Airway epithelial cell (primary cell): ENCODE results near the gene ISYNA1. TPM values are rescaled to one million over a fixed set of nuclear protein-coding genes. Genes with fewer than 3 reads are reported as not detected.

Experiments used
- total RNA-seq: library from RNA; depleted of rRNA; stranded (reverse); fragments of >200 nt; gene quantifications from 2 replicates; pipeline ENCODE4 v1.2.3, GENCODE V29; 2015

ISYNA1 gene
- 26.8 and 44.0 TPM in 2 replicates for total RNA-seq

GRCh38 chr19:18437491-18438330 is at the start of gene ISYNA1:
ISYNA1 (minus strand) TSS chr19:18438133; CDS start chr19:18437979, 154 bp downstream.

GRCh38 chr19:18419195-18419698 is 18.7 kb downstream of the ISYNA1 start, which contains the start of gene SSBP4:
SSBP4 (plus strand) TSS chr19:18419398; CDS start chr19:18419649, 251 bp downstream.

GRCh38 chr19:18397242-18398202 is 40.4 kb downstream of the ISYNA1 start, which contains the start of gene LRRC25:
LRRC25 (minus strand) TSS chr19:18397622; CDS start chr19:18396963, 659 bp downstream.

DNA sequence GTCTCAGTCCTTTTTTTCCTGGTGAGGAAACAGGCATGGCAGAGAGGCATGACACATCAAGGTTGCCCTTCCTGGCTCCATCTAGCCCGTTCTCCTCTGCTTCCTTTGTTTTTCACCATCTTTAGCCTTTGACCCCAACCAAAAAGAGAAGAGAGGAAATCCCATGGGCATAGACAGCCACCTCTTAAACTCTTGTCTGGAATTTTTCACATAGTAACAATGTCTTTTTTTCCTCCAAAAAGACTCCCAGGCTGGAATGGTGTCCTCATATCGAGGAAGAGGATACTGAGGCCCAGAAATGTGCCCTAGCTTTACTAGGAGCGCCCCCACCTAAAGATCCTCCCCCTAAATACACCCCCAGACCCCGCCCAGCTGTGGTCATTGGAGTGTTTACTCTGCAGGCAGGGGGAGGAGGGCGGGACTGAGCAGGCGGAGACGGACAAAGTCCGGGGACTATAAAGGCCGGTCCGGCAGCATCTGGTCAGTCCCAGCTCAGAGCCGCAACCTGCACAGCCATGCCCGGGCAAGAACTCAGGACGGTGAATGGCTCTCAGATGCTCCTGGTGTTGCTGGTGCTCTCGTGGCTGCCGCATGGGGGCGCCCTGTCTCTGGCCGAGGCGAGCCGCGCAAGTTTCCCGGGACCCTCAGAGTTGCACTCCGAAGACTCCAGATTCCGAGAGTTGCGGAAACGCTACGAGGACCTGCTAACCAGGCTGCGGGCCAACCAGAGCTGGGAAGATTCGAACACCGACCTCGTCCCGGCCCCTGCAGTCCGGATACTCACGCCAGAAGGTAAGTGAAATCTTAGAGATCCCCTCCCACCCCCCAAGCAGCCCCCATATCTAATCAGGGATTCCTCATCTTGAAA is 52.0 kb downstream of the ISYNA1 start, which contains the start of gene GDF15:
Gene GDF15, plus strand, starts transcription at position 484 of the 868 bp plus-strand sequence. Its CDS starts 32 bp downstream, at position 516.

Other genes with a start within 250 kb of the ISYNA1 start
- 33.0 and 51.6 TPM in 2 replicates for gene MPV17L2, start 244.9 kb downstream of the ISYNA1 start, total RNA-seq
- gene RAB3A, start 234.1 kb downstream of the ISYNA1 start, total RNA-seq = 1.4 TPM in 2 replicates
- gene PDE4C, start 211.7 kb downstream of the ISYNA1 start, total RNA-seq = not detected in 2 replicates
- gene IQCN, start 163.7 kb downstream of the ISYNA1 start, total RNA-seq = not detected in 2 replicates
- 117 and 146 TPM in 2 replicates for gene JUND, start 156.5 kb downstream of the ISYNA1 start, total RNA-seq
- 484 and 512 TPM in 2 replicates for gene LSM4, start 115.1 kb downstream of the ISYNA1 start, total RNA-seq
- 1.3 and 3.0 TPM in 2 replicates for gene PGPEP1, start 97.5 kb downstream of the ISYNA1 start, total RNA-seq
- gene GDF15, start 52.0 kb downstream of the ISYNA1 start, total RNA-seq = 19.5 and 29.4 TPM in 2 replicates
- not detected in 2 replicates for gene LRRC25, start 40.5 kb downstream of the ISYNA1 start, total RNA-seq
- gene SSBP4, start 18.7 kb downstream of the ISYNA1 start, total RNA-seq = 58.3 and 63.1 TPM in 2 replicates
- 12.5 and 16.2 TPM in 2 replicates for gene ELL, start 83.9 kb upstream of the ISYNA1 start, total RNA-seq
- 364 and 413 TPM in 2 replicates for gene FKBP8, start 105.4 kb upstream of the ISYNA1 start, total RNA-seq
- gene KXD1, start 119.7 kb upstream of the ISYNA1 start, total RNA-seq = 105 and 162 TPM in 2 replicates
- 1,269 and 1,304 TPM in 2 replicates for gene UBA52, start 133.7 kb upstream of the ISYNA1 start, total RNA-seq
- gene REX1BD, start 150.7 kb upstream of the ISYNA1 start, total RNA-seq = 143 and 194 TPM in 2 replicates
- 1.2 and 2.4 TPM in 2 replicates for gene CRLF1, start 168.7 kb upstream of the ISYNA1 start, total RNA-seq
- gene TMEM59L, start 174.7 kb upstream of the ISYNA1 start, total RNA-seq = not detected in 2 replicates
- gene KLHL26, start 198.9 kb upstream of the ISYNA1 start, total RNA-seq = 5.3 and 10.3 TPM in 2 replicates
- 2.1 and 3.2 TPM in 2 replicates for gene CRTC1, start 245.5 kb upstream of the ISYNA1 start, total RNA-seq